ENCODE results near the gene FAM186B. TPM values are rescaled to one million over a fixed set of nuclear protein-coding genes. Genes with fewer than 3 reads are reported as not detected.
A peak's percentile ranks its signal among the peaks of the same experiment; 100 is the strongest.

FAM186B gene
- total and polyA plus RNA-seq, 2 of the 13 experiments (the other 11 are each of a cell fraction or from before 2014, with no cell fraction given) = 0.07 to 0.20 TPM

- TF ChIP-seq ZNF687 (CRISPR knock-in tag; IDR thresholded peaks at IDR 0.05) = peak; percentile 8; the same call in 1 of the 2 replicates
- TF ChIP-seq ZZZ3 (CRISPR knock-in tag; IDR thresholded peaks at IDR 0.05; ENCODE audit: borderline replicate concordance) = no peak
- TF ChIP-seq ZSCAN21 (CRISPR knock-in tag; IDR thresholded peaks at IDR 0.05; ENCODE audit: borderline replicate concordance) = no peak
These were observed 64.1 kb downstream of the FAM186B start (continued) for GRCh38 chr12:49541140-49541861.

GRCh38 chr12:49540229-49541139 is 65.0 kb downstream of the FAM186B start:
- CTCF ChIA-PET (ENCODE audit: low intra/inter-chr PET ratio, low total read pairs) = no interaction called here
- intact Hi-C loops (cut with micrococcal nuclease; ENCODE audit: unreplicated experiment) (no loop called here), in situ Hi-C loops (cut with HindIII; ENCODE audit: extremely low pct_ligation_motif_present, low pct_unique_long_range_greater_than_20kb) (no loop called here)
- peak overlapping the region; percentile 35; the same call in 1 of the 2 replicates for H3K4me2 ChIP-seq (ENCODE audit: low read depth, low read length)
- H2AFZ ChIP-seq (ENCODE audit: low read length) = no peak overlapping the region
- H3K79me2 ChIP-seq (ENCODE audit: insufficient read depth, low read length) = no peaks in the 10 kb centered on the region
- FAIRE-seq (no peak), ATAC-seq (peak; percentile 4; the same call in 2 of the 3 replicates), DNase-seq (ENCODE audit: low spot score) (no peak)
- H3K27me3 ChIP-seq (ENCODE audit: control insufficient read depth in 1 of 2, insufficient read depth in 2 of 2, low read length in 2 of 2) = peaks cover 11 to 55% of the 10 kb centered on the region in 2 experiments
- peak overlapping the region in 1 of 3 experiments; percentile 31; a peak in 2 of 6 replicates for H3K4me3 ChIP-seq (replicated peaks in 1 of 3; ENCODE audit: insufficient read depth in 1 of 3, low read depth in 2 of 3, low read length in 3 of 3)
- WGBS (ENCODE audit: low lambda C conversion rate) = 33% methylated on average over 7 of the region's 21 CpGs
- no peaks in the 10 kb centered on the region for H3K36me3 ChIP-seq (replicated peaks in 1 of 2; ENCODE audit: control insufficient read depth in 1 of 2, insufficient read depth in 2 of 2, low read length in 2 of 2)
- no peak overlapping the region for H3K9ac ChIP-seq (ENCODE audit: insufficient read depth, low read depth, low read length)
- POLR2A ChIA-PET = no interaction called here
- peaks cover 77% of the 10 kb centered on the region for H3K4me1 ChIP-seq (ENCODE audit: insufficient read depth, low read length)
- no peaks in the 10 kb centered on the region for H4K20me1 ChIP-seq (ENCODE audit: insufficient read depth, low read length)
- H3K9me3 ChIP-seq (ENCODE audit: low read length) = no peaks in the 10 kb centered on the region
- no TSS peak for BruUV-seq (replicated peaks)
- H3K27ac ChIP-seq (ENCODE audit: extremely low read length, insufficient read depth, low read length) = no peak overlapping the region
- TF ChIP-seq FOXJ3 (CRISPR knock-in tag; IDR thresholded peaks at IDR 0.05; ENCODE audit: borderline replicate concordance) (no peak), RARA (CRISPR knock-in tag; IDR thresholded peaks at IDR 0.05) (peak; percentile 38; the same call in 1 of the 2 replicates), RERE (CRISPR knock-in tag; IDR thresholded peaks at IDR 0.05; ENCODE audit: low read depth) (no peak), ZNF225 (CRISPR knock-in tag; IDR thresholded peaks at IDR 0.05) (peak; percentile 48; the same call in 1 of the 2 replicates), GTF3A (CRISPR knock-in tag; conservative IDR thresholded peaks at IDR 0.05) (no peak), CERS6 (CRISPR knock-in tag; IDR thresholded peaks at IDR 0.05) (no peak)
